ENCODE results near the gene SLIT3.

Gene SLIT3

DNA sequence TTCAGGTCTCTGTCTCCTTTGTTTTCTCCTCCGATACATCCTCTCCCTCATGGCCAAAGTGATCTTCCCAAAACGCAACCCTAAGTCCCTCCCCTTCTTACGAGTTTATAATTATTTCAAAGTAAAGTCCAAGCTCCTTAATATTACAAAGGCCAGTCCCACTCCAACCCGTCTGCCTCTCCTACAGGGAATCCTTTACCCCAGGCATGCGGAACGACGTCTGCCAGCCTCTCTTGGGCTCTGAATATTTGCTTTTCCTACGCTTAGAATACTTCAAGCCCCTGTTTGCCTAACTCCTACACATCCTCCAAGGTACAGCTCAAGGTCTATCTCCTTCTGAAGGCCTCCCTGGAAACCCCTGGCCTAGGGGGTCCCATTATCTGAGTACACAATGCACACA, 246.4 kb downstream of the SLIT3 start:
- no peak for DNase-seq
- H3K4me1 Mint-ChIP-seq (ENCODE audit: low read depth): no peaks in the 10 kb centered on the region
- no peak overlapping the region for H3K4me3 Mint-ChIP-seq
- no peaks in the 10 kb centered on the region for H3K9me3 Mint-ChIP-seq
- no peaks in the 10 kb centered on the region for H3K36me3 Mint-ChIP-seq (ENCODE audit: low read depth)
- H3K27ac Mint-ChIP-seq: no peak overlapping the region
- H3K27me3 Mint-ChIP-seq: peaks cover 10% of the 10 kb centered on the region

DNA sequence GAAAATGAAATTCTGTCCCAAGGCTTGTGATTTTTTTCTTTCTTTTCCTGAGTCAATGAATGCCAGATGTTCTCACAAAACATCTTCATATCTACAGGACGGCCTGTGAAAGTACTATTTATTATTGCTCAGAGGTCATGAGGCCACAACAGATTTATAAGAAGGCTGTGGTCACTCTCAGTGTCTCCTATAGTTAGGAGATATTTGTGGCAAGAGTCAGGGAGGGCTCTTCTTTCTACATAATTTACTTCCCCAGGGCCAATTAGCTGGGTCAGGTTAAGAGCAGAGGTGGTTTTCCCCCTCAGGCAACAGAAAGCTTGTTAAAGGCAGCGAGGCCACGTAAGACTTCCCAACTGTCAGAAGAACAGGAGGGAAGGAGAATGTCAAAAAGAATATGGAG, 248.7 kb downstream of the SLIT3 start:
- Mint-ChIP-seq H3K36me3 (ENCODE audit: low read depth) (no peaks in the 10 kb centered on the region), H3K4me1 (ENCODE audit: low read depth) (no peaks in the 10 kb centered on the region), H3K27me3 (peaks cover 12% of the 10 kb centered on the region), H3K4me3 (no peak overlapping the region), H3K27ac (no peak overlapping the region), H3K9me3 (no peaks in the 10 kb centered on the region)
- DNase-seq: no peak

DNA sequence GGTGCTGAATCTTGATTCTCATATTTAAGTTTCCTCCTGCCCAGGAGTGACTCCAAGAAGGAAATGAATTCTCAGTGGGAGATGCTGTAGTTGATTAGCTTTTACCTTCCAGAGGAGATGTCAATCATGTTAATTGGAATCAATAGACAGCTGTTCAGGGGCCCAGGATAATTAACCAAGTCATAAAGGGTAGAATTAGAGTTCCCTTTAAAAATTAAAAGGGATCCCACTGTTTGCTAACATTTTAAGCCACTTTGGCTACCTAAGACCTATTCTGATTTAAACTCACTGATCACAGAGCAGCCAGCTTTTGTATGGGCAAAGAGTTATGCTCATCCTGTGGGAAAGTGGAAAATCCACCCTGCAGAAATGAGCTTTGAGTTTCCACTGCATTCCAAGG, 249.6 kb downstream of the SLIT3 start:
- Mint-ChIP-seq H3K27ac (no peak overlapping the region), H3K27me3 (peaks cover 12% of the 10 kb centered on the region), H3K4me1 (ENCODE audit: low read depth) (no peaks in the 10 kb centered on the region), H3K36me3 (ENCODE audit: low read depth) (no peaks in the 10 kb centered on the region), H3K9me3 (no peaks in the 10 kb centered on the region), H3K4me3 (no peak overlapping the region)
- no peak for DNase-seq

DNA sequence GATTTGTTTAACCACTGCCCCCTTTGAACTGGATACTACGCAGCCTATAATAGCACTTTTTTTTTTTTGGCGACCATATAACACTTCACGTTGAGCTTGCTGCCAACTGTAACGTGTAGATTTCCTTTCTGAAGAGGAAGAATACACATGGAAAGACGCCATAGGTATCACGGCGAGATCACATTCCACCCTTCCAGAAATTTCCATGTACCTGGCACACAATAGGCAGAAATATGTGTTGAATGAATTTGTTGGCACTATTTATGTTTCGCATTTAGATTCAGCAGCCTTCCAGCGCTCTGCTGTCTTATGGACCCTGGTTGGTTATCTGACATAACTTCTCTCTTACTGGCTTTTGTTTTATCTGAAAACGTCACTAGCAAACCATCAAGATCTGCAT, 250.3 kb downstream of the SLIT3 start:
- no peak overlapping the region for H3K27ac Mint-ChIP-seq
- DNase-seq: no peak
- no peaks in the 10 kb centered on the region for H3K9me3 Mint-ChIP-seq
- H3K36me3 Mint-ChIP-seq (ENCODE audit: low read depth): no peaks in the 10 kb centered on the region
- no peak overlapping the region for H3K4me3 Mint-ChIP-seq
- H3K27me3 Mint-ChIP-seq: peaks cover 12% of the 10 kb centered on the region
- H3K4me1 Mint-ChIP-seq (ENCODE audit: low read depth): no peaks in the 10 kb centered on the region

DNA sequence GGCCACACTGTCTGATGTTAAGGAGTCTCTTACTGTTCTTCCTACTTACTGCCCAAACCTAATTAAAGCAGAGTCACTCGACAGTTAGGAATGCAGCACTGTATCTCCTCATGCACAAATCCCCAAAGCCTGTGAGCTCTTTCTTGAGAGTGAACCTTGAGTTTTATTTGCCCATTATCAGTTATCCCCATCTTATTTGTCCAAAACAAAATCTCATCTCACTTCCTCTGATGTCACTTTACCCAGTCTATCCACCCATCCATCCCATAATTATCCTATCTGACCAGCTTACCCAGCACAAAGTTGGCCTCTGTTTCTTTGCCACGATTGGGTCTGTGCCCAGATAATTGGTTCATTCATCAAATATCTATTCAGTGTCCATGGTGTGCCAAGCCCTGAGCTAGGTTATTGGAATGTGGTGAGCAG, 250.8 kb downstream of the SLIT3 start:
- no peaks in the 10 kb centered on the region for H3K4me1 Mint-ChIP-seq (ENCODE audit: low read depth)
- H3K27ac Mint-ChIP-seq: no peak overlapping the region
- no peak for DNase-seq
- H3K9me3 Mint-ChIP-seq: no peaks in the 10 kb centered on the region
- peaks cover 12% of the 10 kb centered on the region for H3K27me3 Mint-ChIP-seq
- no peak overlapping the region for H3K4me3 Mint-ChIP-seq
- H3K36me3 Mint-ChIP-seq (ENCODE audit: low read depth): no peaks in the 10 kb centered on the region

DNA sequence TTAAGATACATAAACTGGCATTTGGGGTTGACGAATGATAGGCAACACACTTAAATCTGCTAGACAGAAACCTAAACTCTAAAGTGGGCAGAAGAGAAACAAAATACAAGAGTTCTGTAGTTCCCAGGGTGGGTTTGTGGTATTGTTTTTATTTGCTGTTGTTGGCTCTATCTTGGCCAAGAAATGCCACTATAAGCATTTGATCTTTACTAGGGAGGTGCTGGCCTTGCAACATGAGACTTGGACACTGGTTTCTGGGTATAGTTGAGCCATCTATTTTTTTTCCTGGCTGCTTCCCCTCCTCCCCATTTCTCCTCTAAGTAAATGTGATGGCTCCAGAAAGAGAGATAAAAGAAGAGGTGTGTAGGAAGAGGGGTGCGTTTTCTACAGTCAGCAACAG, 251.2 kb downstream of the SLIT3 start:
- Mint-ChIP-seq H3K4me1 (ENCODE audit: low read depth) (no peaks in the 10 kb centered on the region), H3K4me3 (no peak overlapping the region), H3K27ac (no peak overlapping the region), H3K9me3 (no peaks in the 10 kb centered on the region), H3K27me3 (peaks cover 12% of the 10 kb centered on the region), H3K36me3 (ENCODE audit: low read depth) (no peaks in the 10 kb centered on the region)
- DNase-seq: no peak

DNA sequence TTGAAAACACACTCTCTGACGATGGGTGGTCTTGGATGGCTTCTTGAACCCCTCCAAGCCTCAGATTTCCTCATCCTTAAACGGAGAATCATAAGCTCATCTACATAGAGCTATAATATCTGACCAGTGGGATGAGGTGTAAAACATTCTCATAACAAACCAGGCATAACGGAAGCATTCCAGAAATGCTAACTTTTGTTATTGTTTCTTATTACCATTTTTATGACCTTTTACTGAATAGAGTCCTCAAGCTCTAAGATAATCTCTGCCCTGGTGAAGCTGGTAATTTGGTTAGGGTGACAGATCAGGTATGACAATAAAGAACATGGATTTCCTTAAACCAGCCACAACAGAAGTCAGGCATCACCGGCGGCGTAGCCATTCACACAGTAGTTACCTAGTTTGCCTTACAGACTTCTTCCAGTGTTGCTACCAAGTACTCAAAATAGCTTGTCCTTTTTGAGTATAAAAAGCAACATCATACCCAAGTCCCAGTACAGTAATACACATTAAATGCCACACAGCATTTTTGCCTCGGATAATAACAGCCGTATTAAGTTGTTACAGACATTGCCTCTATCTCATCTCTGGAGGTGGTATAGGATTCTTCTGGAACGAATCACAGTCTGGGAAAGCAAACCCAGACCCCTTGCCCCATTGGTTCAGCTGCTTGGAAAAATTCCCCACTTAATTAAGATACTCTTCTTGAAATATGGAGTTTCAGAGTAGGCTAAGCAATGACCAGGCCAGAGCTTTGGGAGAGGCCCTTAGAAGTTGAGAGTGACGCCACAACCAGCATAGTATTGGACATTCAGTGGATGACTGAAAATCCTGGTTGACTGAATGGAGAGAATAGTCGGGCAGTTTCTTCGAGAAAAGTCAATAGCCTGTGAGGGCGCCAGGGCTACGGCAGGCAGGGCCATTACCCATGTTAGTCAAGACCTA, 252.5 kb downstream of the SLIT3 start:
- Mint-ChIP-seq H3K4me3 (no peak overlapping the region), H3K27ac (no peak overlapping the region), H3K36me3 (ENCODE audit: low read depth) (no peaks in the 10 kb centered on the region), H3K4me1 (ENCODE audit: low read depth) (no peaks in the 10 kb centered on the region), H3K27me3 (peaks cover 18% of the 10 kb centered on the region), H3K9me3 (peaks cover 2% of the 10 kb centered on the region)
- no peak for DNase-seq

DNA sequence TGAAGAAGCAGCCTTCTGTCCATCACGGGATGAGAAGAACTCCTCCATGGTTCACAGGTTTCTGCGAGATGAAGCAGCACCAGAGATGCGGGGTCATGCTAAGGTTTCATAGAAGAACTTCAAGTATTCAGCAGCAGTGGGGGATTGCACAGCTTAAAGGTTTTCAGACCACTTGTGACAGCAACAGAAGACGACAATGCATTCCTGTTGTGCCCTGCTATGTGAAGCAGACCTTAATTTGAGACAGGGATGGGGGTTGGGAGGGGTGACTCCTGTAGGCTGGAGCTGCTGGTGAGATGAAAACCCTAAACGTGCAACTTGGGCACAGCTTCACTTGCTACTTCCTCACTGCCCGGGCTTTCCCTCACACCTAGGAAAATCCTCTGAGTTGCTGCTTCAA, 256.0 kb downstream of the SLIT3 start:
- peaks cover 2% of the 10 kb centered on the region for H3K9me3 Mint-ChIP-seq
- no peak for DNase-seq
- no peaks in the 10 kb centered on the region for H3K4me1 Mint-ChIP-seq (ENCODE audit: low read depth)
- H3K27ac Mint-ChIP-seq: no peak overlapping the region
- H3K4me3 Mint-ChIP-seq: no peak overlapping the region
- no peaks in the 10 kb centered on the region for H3K36me3 Mint-ChIP-seq (ENCODE audit: low read depth)
- H3K27me3 Mint-ChIP-seq: peaks cover 23% of the 10 kb centered on the region

DNA sequence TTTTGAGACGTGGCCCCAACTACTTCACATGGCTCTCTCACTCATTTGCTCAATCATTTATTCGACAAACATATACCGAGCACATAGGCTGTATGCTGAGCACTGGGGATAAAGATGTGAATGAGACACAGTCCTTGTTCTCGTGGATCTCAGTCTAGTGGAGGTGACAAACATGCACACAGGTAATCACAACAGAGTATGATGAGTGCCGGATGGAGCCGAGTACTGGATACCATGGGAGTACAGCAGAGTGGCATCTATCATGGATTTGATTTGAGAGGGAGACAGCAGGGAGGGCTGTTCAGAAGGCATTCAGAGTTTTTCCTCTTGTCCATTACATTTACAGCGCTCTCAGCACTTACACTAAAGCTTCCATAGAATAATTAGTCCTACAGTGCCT, 259.8 kb downstream of the SLIT3 start:
- H3K9me3 Mint-ChIP-seq: peaks cover 2% of the 10 kb centered on the region
- no peak overlapping the region for H3K27ac Mint-ChIP-seq
- no peaks in the 10 kb centered on the region for H3K4me1 Mint-ChIP-seq (ENCODE audit: low read depth)

DNA sequence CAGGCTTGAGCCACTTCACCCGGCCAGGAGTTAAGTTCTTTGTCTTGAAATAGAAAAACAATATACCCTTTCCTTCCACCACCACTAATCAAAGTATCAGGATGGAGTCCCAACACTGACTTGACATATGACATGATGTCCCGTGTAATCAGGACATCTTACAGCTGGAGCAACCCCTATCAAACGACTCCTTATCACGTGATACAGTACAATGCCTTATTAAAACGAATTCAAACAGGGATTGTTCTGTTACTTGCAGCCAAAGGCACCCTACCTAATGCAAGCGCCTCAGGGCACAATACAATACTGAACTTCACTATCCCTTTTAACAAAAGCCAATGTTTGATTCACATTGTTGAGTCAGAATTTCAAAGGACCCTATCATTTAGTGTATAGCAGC, 261.3 kb downstream of the SLIT3 start:
- H3K27ac Mint-ChIP-seq: no peak overlapping the region
- peaks cover 2% of the 10 kb centered on the region for H3K9me3 Mint-ChIP-seq
- no peaks in the 10 kb centered on the region for H3K4me1 Mint-ChIP-seq (ENCODE audit: low read depth)
- H3K27me3 Mint-ChIP-seq: peaks cover 25% of the 10 kb centered on the region
- DNase-seq: no peak
- H3K4me3 Mint-ChIP-seq: no peak overlapping the region
- no peaks in the 10 kb centered on the region for H3K36me3 Mint-ChIP-seq (ENCODE audit: low read depth)

More for the DNA sequence above, 259.8 kb downstream of the SLIT3 start:
- H3K36me3 Mint-ChIP-seq (ENCODE audit: low read depth): no peaks in the 10 kb centered on the region
- H3K27me3 Mint-ChIP-seq: peaks cover 25% of the 10 kb centered on the region
- DNase-seq: no peak
- no peak overlapping the region for H3K4me3 Mint-ChIP-seq

DNA sequence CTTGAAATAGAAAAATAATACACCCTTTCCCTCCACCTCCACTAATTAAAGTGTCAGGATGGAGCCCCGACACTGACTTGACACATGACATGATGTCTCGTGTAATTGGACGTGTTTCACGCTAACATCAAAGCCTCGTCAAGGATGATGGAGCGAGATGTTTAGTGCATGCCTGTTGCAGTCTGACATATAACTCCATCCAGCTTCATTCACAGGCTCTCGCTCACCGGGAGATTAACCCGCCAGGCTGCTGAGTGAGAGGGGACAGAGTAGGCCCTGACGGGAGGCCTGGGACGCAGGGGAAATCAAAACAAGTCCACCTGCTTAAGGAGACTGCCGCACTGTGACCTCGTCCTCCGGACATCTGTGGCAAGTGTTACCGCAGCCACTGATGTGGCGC, 263.5 kb downstream of the SLIT3 start:
- peaks cover 15% of the 10 kb centered on the region for H3K27me3 Mint-ChIP-seq
- no peaks in the 10 kb centered on the region for H3K36me3 Mint-ChIP-seq (ENCODE audit: low read depth)
- H3K4me1 Mint-ChIP-seq (ENCODE audit: low read depth): no peaks in the 10 kb centered on the region
- H3K4me3 Mint-ChIP-seq: no peak overlapping the region
- no peak for DNase-seq
- H3K27ac Mint-ChIP-seq: no peak overlapping the region
- no peaks in the 10 kb centered on the region for H3K9me3 Mint-ChIP-seq

DNA sequence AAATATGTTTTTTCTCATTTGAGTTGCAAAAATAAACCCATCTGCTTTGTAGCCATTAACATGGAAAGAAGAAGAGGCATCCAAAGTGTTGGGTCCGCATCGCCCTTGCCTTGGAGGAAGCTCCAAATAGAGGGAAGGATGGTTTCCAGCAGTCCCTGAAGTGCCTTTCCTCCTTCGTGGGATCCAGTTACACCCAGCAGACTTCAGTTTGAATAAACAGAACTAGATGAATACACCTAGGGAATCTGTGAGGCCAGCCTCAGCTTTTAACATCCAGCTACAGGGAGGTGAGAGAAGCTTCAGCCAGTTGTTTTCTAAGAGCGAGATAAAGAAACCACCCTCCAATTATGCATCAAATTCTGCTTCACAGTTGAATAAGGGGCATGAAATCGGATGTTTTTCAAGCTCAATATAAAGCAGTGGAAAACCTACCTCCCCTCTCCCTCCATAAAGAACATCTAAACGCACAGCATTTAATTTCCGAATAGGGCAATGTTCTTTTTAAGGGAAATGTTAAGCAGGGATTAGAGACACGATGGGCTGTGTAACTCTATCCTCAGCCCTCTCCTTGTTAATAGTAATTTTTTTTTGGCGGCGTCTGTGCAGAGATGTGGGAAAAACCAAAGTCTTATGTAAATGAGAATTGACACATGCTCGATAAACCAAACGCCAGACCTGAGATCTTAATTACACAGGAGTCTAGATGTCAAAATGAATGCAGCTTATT, 264.7 kb downstream of the SLIT3 start:
- no peaks in the 10 kb centered on the region for H3K36me3 Mint-ChIP-seq (ENCODE audit: low read depth)
- H3K27me3 Mint-ChIP-seq: peaks cover 14% of the 10 kb centered on the region
- no peak for DNase-seq
- H3K27ac Mint-ChIP-seq: no peak overlapping the region
- H3K9me3 Mint-ChIP-seq: no peaks in the 10 kb centered on the region
- H3K4me3 Mint-ChIP-seq: no peak overlapping the region
- H3K4me1 Mint-ChIP-seq (ENCODE audit: low read depth): no peaks in the 10 kb centered on the region

DNA sequence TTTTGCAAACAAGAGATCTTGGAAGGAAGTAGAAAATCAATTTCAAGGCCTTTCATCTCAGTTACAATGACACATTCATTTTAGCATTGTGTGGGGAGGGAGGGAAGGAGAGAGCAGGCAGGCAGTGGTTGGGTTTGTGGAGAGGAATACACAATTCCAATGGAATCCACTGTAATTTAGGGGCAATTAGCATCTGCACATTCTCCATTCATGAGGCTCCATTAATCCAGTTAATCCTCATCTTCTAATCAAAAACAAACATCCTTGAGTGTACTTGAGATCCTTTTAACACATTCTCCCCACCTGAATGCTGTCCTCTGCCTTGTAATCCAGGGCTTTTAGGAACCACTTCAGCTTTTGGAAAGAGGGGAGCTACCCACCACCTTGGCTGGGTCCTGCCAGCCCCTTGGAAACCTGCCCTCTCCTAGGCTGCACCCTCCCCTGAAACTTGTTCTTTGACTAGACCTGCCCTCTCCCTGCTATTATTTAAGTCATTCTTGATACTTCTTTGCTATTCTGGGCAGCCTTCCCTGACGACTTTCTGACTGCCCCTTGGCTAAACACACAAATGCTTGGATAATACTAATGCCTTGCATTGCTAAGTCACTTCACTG, 271.2 kb downstream of the SLIT3 start:
- Mint-ChIP-seq H3K27ac (no peak overlapping the region), H3K4me3 (no peak overlapping the region), H3K36me3 (ENCODE audit: low read depth) (no peaks in the 10 kb centered on the region), H3K4me1 (ENCODE audit: low read depth) (no peaks in the 10 kb centered on the region), H3K9me3 (no peaks in the 10 kb centered on the region), H3K27me3 (peaks cover 15% of the 10 kb centered on the region)
- DNase-seq: no peak

DNA sequence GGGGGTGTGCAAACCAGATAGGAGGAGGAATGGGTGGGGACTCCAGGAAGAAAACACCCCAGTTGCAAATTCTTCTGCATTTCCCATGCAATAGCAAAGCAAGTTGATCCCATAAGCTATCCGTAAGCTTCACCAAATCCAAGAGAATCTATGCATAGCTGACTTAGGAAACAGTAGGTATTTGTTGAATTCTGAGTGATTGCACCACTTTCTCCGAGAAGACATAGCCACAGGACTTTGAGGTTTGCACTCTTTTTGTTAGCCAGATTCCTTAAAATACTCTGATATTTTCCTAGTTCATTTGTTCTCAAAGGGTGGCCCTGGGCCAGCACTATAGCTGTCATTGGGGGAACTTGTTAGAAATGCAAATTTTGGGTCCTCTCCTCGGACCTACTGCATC, 271.9 kb downstream of the SLIT3 start:
- Mint-ChIP-seq H3K9me3 (no peaks in the 10 kb centered on the region), H3K27ac (no peak overlapping the region), H3K4me1 (ENCODE audit: low read depth) (no peaks in the 10 kb centered on the region), H3K27me3 (peaks cover 20% of the 10 kb centered on the region), H3K4me3 (no peak overlapping the region), H3K36me3 (ENCODE audit: low read depth) (no peaks in the 10 kb centered on the region)
- no peak for DNase-seq

Data from activated T-cell treated with anti-CD3 and anti-CD28 coated beads, Interleukin-2, amount 50 U/mL, for 24 hours (primary cell).